ENCODE results near the gene CLUH.
"Not testable (repeated sequence)": the region's sequence is repeated elsewhere in the genome, so short reads cannot be mapped to it uniquely, and the experiment has no call there.

Gene CLUH

DNA sequence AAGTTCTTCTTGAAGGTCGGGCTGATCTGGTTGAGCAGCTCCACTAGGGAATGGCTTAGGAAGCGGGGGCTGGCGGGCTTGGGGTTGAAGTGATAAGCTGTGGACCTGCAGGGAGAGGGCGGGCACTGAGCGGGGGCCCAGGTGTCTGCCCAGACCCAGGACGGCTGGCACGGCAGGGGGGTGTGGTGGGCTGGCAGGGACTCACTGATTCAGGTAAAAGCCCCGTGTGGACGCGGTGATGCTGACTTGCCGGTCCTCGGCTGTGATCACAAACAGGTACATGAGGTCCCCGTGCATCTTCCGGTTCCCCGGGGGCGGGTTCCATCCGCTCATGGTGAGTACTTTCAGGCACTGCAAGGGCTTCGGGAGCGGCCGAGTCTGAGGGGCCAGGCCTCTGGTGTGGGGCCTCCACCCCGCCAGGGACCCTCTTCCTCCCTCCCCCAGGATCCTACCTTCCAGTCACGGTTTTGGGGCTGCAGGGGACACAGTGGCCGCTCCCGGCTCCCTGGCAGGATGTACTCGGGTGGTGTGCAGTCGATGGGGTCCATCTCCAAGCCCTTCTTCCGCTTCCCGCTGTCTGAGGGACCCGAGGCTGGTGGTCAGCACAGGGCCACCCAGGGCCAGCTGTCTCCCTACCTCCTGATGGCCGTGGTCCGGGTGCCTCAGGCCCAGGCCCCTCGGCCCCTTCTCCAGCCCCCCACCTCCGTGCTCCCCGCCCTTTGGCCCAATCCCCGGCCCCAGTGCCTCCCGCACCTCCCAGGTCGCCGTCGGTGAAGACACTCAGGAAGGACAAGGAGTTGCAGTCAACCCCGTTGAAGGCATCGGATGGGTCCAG lies 10.2 kb downstream of the CLUH start:
- no peak for DNase-seq

- no peak for DNase-seq
These were observed 10.9 kb downstream of the CLUH start for GRCh38 chr17:2700491-2701141.

DNA sequence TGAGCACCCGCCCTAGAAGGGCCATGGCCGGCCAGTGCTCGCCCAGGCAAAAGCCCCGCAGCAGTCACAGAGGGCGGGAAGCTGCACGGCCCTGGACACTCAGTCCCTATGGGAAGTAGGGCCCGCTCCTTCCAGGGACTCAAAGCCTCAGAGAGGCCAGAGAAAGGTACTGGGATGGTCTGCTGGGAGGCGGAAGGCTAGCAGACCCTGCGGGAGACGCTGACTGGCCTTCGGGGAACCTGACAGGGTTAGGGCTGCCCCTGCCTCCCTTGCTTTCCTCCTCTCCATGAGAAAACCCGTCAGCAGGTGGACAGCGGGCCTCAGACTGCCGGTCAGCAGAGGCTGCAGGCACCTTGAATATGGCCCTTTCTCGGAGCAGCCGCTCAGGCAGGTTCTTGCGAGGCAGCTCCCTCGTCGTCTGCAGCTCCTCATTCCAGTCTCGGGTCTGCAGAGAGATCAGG lies 11.5 kb downstream of the CLUH start:
- DNase-seq = no peak

- DNase-seq = not testable (repeated sequence)
These were observed 12.3 kb downstream of the CLUH start for GRCh38 chr17:2699216-2699805.

- DNase-seq = no peak
These were observed 13.9 kb downstream of the CLUH start for GRCh38 chr17:2697611-2698162.

- DNase-seq = no peak
These were observed 15.4 kb downstream of the CLUH start for GRCh38 chr17:2695961-2696760.

DNA sequence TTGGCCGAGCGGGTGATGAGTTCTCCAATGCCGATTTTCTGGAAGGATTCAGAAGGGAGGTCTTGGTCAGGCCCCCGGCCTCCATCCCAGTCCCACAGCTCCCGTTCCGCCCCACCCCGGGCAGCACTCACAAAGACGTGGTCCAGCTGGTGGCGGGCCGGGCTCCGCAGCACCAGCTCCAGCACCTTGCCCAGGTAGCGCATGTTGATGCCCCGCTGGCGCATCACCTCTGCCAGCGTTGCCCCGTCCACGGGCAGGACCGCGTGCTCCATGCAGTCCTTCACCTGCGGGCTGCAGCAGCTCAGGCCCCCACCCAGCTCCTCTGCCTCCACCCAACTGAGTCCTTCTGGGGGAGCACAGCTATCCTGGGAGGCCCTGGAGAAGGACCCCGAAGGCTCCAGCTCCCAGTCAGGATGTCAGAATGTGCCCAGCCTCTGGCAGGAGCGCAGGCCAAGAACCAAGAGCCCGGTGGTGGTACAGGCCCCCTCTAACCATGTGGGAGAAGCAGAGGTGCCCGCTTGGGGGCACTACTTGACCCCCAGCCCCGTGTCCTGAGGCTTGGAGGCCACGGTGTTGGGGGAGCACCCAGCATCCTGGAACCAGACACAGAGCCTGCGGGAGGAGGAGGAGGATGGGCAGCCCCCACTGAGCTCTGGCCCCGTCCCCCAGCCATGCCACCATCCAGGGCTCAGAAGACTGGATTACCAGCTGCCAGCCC lies 16.2 kb downstream of the CLUH start:
- no peak for DNase-seq

GRCh38 chr17:2694381-2695242 lies 17.0 kb downstream of the CLUH start:
- DNase-seq = no peak

DNA sequence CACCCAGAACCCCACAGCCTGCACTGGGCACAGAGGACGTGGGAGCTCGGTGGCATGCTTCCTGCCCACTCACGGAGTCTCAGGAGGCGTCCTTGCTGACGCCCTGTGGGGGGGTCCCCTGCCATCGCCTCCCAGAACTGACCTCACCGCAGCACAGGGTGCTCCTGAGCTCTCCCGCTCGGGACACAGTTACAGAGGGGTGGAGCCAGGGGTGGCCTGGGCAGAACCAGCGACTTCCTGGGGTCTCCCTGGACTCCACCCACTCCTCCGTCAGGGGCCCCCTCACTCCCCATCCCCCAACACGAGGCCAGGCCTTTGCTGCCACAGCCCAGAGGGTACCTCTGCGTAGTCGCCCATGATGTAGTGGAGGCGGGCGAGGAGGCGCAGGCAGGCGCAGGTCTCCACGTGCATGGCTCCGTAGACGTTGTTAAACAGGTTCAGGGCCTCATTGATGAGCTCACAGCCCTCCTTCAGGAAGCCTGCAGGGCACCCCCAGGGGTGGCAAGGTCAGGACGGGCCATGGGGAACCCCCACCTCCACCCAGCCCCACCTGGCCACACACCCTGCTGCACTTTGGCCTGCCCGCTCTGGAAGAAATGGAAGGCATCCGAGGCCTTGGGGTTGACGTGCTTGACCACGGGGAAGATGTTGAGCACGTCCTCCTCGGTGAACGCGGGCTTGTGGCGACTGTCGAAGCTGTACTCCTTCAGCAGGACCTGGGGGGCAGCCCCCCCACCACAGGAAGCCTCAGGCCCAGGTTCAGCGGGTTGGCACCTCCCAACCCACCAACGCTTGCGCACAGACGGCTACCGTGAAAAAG lies 17.8 kb downstream of the CLUH start:
- no peak for DNase-seq

DNA sequence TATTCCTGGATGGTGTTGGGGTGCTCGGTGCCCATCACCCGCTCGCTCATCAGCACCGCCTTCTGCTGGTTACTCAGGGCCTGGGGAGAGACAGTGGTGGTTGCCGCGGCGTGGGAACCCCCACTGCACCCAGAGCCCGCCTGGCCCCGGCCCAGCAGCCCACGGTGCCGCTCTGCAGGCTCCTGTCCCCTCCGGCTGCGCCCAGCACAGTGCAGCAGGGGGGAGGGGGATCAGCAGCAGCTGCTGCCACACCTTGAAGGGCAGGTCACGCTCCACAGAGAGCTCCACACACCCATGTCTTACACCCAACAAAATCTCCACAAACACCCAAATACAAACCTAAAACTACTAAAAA lies 18.8 kb downstream of the CLUH start:
- no peak for DNase-seq

- no peak for DNase-seq
These were observed 19.4 kb downstream of the CLUH start for GRCh38 chr17:2691965-2692780.

- no peak for DNase-seq
These were observed 20.3 kb downstream of the CLUH start for GRCh38 chr17:2691069-2691871.

- no peak for DNase-seq
These were observed 21.1 kb downstream of the CLUH start for GRCh38 chr17:2690165-2691068.

DNA sequence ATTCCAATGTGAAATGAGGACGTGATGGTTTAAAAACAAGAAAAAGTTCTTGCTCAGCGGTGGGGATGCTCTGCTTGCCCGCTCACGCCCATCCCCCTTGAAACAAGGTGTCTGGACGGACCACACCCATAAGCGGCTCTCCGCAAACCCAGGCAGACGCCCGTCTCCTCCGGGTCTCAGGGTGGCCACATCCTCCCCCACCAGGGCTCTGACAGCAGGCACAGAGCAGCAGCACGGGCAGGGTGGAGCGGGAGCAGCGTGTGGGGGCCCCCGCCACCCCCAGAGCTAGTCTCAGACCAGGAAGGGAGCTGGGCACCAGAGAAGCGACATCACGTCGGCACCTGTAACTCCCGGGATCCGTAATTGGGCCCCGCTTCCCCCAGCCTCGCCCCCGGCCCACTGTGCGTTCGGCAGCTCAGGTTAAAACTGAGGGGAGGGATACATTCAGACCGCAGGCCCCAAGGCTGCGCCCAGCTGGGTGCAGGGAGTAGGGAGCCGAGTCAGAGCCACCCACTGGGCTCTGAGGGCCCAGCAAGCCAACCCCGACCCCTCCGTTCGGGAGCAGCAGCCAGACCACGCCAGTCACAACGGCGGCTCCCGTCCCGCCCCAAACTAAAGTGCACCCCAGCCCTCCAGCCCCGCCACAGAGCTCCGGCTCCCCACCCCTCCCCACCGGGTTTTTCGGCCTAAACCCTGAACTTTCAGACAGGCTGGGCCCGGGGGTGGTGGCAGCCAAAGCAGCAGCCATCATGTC lies 22.0 kb downstream of the CLUH start:
- peak; percentile 39 for DNase-seq

DNA sequence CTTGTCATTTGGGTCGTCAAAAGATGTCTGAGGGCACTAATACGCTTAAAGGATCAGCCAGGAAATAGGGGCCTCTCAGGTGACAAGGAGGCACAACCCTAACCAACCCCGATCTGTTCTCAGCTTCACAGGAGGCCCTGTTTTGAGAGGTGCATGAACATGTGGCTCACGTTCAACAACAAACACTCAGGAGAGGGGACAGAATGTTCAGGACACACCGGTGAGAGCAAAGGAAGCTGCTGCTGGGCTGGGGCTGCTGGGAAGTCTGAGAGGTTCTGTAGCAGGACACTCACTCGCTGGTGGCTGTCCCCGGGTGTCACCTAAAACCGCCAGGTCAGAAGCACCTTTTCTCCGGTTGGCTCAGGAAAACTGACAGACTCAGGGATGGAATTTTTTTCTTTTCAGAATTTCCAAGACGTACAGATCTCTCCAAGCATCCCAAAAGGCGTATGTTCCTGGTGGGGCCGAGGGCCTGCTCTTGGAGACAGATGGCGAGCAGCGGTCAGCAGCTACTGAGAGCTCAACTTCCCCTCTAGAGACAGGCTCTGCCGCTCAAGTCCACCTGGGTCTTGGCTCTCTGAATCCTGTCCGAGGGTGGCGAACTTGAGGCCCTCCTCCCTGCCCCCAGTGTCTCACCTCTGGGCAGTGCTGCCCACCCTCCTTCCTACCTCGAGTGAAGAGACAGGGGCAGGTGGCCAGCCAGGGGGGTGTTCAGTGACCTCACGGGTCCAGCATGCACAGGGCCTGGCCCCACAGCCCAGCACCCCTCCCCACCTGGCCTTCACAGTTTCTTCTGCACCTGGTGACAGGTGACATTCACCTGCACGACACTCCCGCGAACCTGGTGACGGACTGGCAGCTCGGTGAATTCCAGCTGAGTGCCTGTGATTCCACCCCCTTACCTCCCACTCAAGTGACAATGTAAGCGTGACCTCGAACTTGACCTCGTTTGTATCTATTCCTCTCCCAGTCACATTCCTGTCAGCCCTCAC lies 22.9 kb downstream of the CLUH start:
- DNase-seq = peak; percentile 39
